Trophoblast cell (in vitro differentiated cells and primary cell): ENCODE results near the gene DDX31.

Experiments
- DNase-seq, 2 donors: peaks; one replicate each; pipeline ENCODE4 v3.0.0-alpha.2; 2016
- H2AFZ ChIP-seq: 2 replicates; pipeline ENCODE4 v1.6.1; 2013; ENCODE audit warnings: low read length, moderate library complexity, mild to moderate bottlenecking; ENCODE audit not compliant: insufficient read depth, poor library complexity
- H2AK5ac ChIP-seq: 2 replicates; pipeline ENCODE4 v1.6.1; 2013; ENCODE audit warnings: mild to moderate bottlenecking, low read length
- H2BK120ac ChIP-seq: 2 replicates; pipeline ENCODE4 v1.6.1; 2013; ENCODE audit warnings: low read length, mild to moderate bottlenecking, moderate library complexity; ENCODE audit not compliant: insufficient read depth, poor library complexity
- H2BK12ac ChIP-seq: 2 replicates; pipeline ENCODE4 v1.6.1; 2013; ENCODE audit warnings: mild to moderate bottlenecking, low read length, moderate library complexity
- H2BK5ac ChIP-seq: 2 replicates; pipeline ENCODE4 v1.6.1; 2013; ENCODE audit warnings: low read length, low read depth, moderate library complexity, mild to moderate bottlenecking; ENCODE audit not compliant: poor library complexity
- H3K14ac ChIP-seq: 2 replicates; pipeline ENCODE4 v1.6.1; 2013; ENCODE audit warnings: mild to moderate bottlenecking, low read length
- H3K18ac ChIP-seq: 2 replicates; pipeline ENCODE4 v1.6.1; 2013; ENCODE audit warnings: mild to moderate bottlenecking, low read length
- H3K23ac ChIP-seq: 2 replicates; pipeline ENCODE4 v1.6.1; 2013; ENCODE audit warnings: low read length
- H3K27ac ChIP-seq: 2 replicates; pipeline ENCODE4 v1.5.1; 2013; ENCODE audit warnings: low read depth, mild to moderate bottlenecking, inconsistent platforms, low read length, moderate library complexity
- H3K27me3 ChIP-seq: 2 replicates; pipeline ENCODE4 v1.6.1; 2013; ENCODE audit warnings: inconsistent platforms, mild to moderate bottlenecking, low read length, moderate library complexity; ENCODE audit not compliant: insufficient read depth
- H3K36me3 ChIP-seq, 2 experiments: 1 replicate in 1 of 2; 2 replicates in 1 of 2; pipeline ENCODE4 v1.6.1; 2013; ENCODE audit warnings: low read length in 2 of 2, mild to moderate bottlenecking in 2 of 2, moderate library complexity in 1 of 2; ENCODE audit not compliant: insufficient read depth in 2 of 2, control insufficient read depth in 1 of 2
- H3K4ac ChIP-seq: 2 replicates; pipeline ENCODE4 v1.6.1; 2013; ENCODE audit warnings: low read depth, mild to moderate bottlenecking, low read length, moderate library complexity
- H3K4me1 ChIP-seq, 2 experiments: 1 replicate in 1 of 2; 2 replicates in 1 of 2; pipeline ENCODE4 v1.6.1; 2013; ENCODE audit warnings: low read length in 2 of 2, mild to moderate bottlenecking in 2 of 2, moderate library complexity in 1 of 2; ENCODE audit not compliant: insufficient read depth in 2 of 2, control insufficient read depth in 1 of 2
- H3K4me2 ChIP-seq: 2 replicates; pipeline ENCODE4 v1.6.1; 2013; ENCODE audit warnings: inconsistent platforms, mild to moderate bottlenecking, low read length, moderate library complexity
- H3K4me3 ChIP-seq: 2 replicates; pipeline ENCODE4 v1.5.1; 2013; ENCODE audit warnings: mild to moderate bottlenecking, low read depth, low read length, inconsistent platforms
- H3K79me1 ChIP-seq: one replicate; pipeline ENCODE4 v1.6.1; 2013; ENCODE audit warnings: low read length
- H3K79me2 ChIP-seq: 2 replicates; pipeline ENCODE4 v1.6.1; 2013; ENCODE audit warnings: low read length, mild to moderate bottlenecking; ENCODE audit not compliant: control insufficient read depth, insufficient read depth, poor library complexity
- H3K9ac ChIP-seq: 2 replicates; pipeline ENCODE4 v1.6.1; 2013; ENCODE audit warnings: mild to moderate bottlenecking, low read length
- H3K9me3 ChIP-seq: 2 replicates; pipeline ENCODE4 v1.6.1; 2013; ENCODE audit warnings: low read depth, mild to moderate bottlenecking, control low read depth, inconsistent platforms, low read length; ENCODE audit not compliant: insufficient read depth
- H4K12ac ChIP-seq: 2 replicates; pipeline ENCODE4 v1.6.1; 2013; ENCODE audit warnings: low read depth, mild to moderate bottlenecking, low read length, moderate library complexity
- H4K8ac ChIP-seq: 2 replicates; pipeline ENCODE4 v1.6.1; 2013; ENCODE audit warnings: low read depth, mild to moderate bottlenecking, low read length, moderate library complexity
- H4K91ac ChIP-seq: one replicate; pipeline ENCODE4 v1.6.1; 2013; ENCODE audit warnings: low read depth, mild to moderate bottlenecking, low read length, moderate library complexity
- WGBS: extraction: QIAGEN DNeasy Blood & Tissue Kit; methylation state at CpG from one replicate; pipeline ENCODE4 v1.1.7; 2013; ENCODE audit warnings: missing lambda C conversion rate; ENCODE audit not compliant: insufficient read length, insufficient coverage; ENCODE audit errors: extremely low coverage; 5-methylcytosine and 5-hydroxymethylcytosine counted together

DDX31 gene

DNA sequence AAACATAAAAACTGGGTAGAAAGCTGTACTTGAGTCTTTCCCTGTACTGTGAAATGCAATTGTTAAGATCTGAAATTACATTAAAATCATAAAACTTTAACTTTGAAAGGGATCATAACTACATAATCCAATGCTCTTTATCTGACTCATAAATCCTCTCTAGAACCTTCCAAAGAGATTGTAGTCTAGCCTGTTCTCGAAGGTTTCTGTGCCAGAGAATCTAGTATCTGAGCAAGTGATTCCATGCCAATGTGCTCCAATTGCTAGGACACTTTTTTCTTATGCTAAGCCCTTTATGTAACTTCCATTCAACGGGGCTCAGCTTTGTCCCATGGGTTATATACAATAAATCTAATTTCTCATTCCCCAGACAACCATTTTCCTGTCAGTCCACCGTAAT lies 21.1 kb downstream of the DDX31 start:
- no peak overlapping the region for H2AK5ac ChIP-seq
- H3K14ac ChIP-seq = no peak overlapping the region
- H2BK120ac ChIP-seq = no peak overlapping the region
- no peak overlapping the region for H2AFZ ChIP-seq
- no CpG with 5 or more reads among the region's 3 CpGs for WGBS
- H2BK12ac ChIP-seq = no peak overlapping the region
- DNase-seq = no peak
- H3K27ac ChIP-seq = no peak overlapping the region
- no peaks in the 10 kb centered on the region for H3K4me1 ChIP-seq
- no peak overlapping the region for H3K18ac ChIP-seq
- no peak overlapping the region for H2BK5ac ChIP-seq
- H4K91ac ChIP-seq = no peak overlapping the region
- no peak overlapping the region for H3K23ac ChIP-seq
- no peak overlapping the region for H3K4ac ChIP-seq
- H3K36me3 ChIP-seq = peaks cover 18 to 41% of the 10 kb centered on the region in 2 experiments
- H3K4me2 ChIP-seq = no peak overlapping the region
- H3K79me2 ChIP-seq = no peaks in the 10 kb centered on the region
- no peaks in the 10 kb centered on the region for H3K9me3 ChIP-seq
- no peaks in the 10 kb centered on the region for H3K79me1 ChIP-seq
- no peak overlapping the region for H4K12ac ChIP-seq
- no peak overlapping the region for H3K9ac ChIP-seq
- H4K8ac ChIP-seq = no peak overlapping the region
- no peak overlapping the region for H3K4me3 ChIP-seq
- H3K27me3 ChIP-seq = no peaks in the 10 kb centered on the region

DNA sequence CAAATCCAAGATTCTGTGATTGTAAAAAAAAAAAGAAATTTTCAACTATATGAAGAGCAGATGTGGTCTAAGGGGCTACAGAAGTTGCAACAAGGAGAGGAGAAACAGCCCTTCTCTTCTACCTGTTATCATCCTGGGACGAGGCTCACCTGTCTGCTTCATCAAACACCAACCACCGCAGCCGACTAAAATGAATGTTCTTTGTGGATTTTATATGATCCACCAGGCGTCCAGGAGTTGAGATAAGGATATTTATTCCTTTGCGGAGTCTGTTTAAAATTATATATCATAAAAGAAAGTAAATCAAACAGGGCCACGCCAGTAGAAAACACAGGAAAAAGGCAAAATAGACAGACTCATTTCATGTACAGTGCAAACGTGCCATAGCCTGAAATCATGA lies 21.5 kb downstream of the DDX31 start:
- H3K79me1 ChIP-seq = no peaks in the 10 kb centered on the region
- no peak overlapping the region for H4K12ac ChIP-seq
- no peak overlapping the region for H3K9ac ChIP-seq
- H4K8ac ChIP-seq = no peak overlapping the region
- H3K27me3 ChIP-seq = no peaks in the 10 kb centered on the region
- DNase-seq = no peak
- no peaks in the 10 kb centered on the region for H3K79me2 ChIP-seq
- H3K4me2 ChIP-seq = no peak overlapping the region
- peaks cover 18 to 44% of the 10 kb centered on the region in 2 experiments for H3K36me3 ChIP-seq
- no peak overlapping the region for H2AFZ ChIP-seq
- no peak overlapping the region for H2BK12ac ChIP-seq
- H3K18ac ChIP-seq = no peak overlapping the region
- H3K9me3 ChIP-seq = no peaks in the 10 kb centered on the region
- no peaks in the 10 kb centered on the region for H3K4me1 ChIP-seq
- H3K23ac ChIP-seq = no peak overlapping the region
- no peak overlapping the region for H3K4me3 ChIP-seq
- no peak overlapping the region for H2BK120ac ChIP-seq
- H2AK5ac ChIP-seq = no peak overlapping the region
- no peak overlapping the region for H3K27ac ChIP-seq
- H2BK5ac ChIP-seq = no peak overlapping the region
- no CpG with 5 or more reads among the region's 7 CpGs for WGBS
- no peak overlapping the region for H3K14ac ChIP-seq
- no peak overlapping the region for H4K91ac ChIP-seq
- no peak overlapping the region for H3K4ac ChIP-seq

DNA sequence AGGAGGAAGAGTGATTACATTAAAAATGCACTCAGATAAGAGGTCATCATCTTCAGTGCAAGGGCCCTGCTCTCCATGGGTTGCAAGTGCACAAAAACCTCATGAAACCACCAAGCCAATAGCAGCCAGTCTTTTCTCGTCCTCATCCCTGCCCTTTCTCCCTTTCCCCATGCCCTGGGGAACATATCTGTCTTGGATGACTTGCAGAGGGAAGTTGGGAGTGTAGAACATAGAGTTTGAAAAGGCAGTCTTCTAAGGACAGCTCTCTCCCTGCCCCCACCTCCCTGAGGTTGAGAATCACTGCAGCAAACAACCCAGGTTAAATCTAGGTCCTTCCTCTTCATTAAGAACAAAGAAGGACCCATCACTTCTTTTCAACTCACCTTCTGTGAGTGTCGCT lies 22.0 kb downstream of the DDX31 start:
- Histone ChIP-seq H3K9ac (no peak overlapping the region), H3K4me1 (no peaks in the 10 kb centered on the region), H3K79me2 (no peaks in the 10 kb centered on the region), H4K12ac (no peak overlapping the region), H2BK120ac (no peak overlapping the region), H3K18ac (no peak overlapping the region), H4K8ac (no peak overlapping the region), H3K14ac (no peak overlapping the region), H3K36me3 (peaks cover 18 to 47% of the 10 kb centered on the region in 2 experiments), H4K91ac (no peak overlapping the region), H2BK12ac (no peak overlapping the region), H3K9me3 (no peaks in the 10 kb centered on the region), H3K27me3 (no peaks in the 10 kb centered on the region), H3K79me1 (no peaks in the 10 kb centered on the region), H2BK5ac (no peak overlapping the region), H3K27ac (no peak overlapping the region), H3K4me2 (no peak overlapping the region), H3K4me3 (no peak overlapping the region), H2AK5ac (no peak overlapping the region), H2AFZ (no peak overlapping the region), H3K4ac (no peak overlapping the region), H3K23ac (no peak overlapping the region)
- no CpG with 5 or more reads among the region's 2 CpGs for WGBS
- DNase-seq = no peak

DNA sequence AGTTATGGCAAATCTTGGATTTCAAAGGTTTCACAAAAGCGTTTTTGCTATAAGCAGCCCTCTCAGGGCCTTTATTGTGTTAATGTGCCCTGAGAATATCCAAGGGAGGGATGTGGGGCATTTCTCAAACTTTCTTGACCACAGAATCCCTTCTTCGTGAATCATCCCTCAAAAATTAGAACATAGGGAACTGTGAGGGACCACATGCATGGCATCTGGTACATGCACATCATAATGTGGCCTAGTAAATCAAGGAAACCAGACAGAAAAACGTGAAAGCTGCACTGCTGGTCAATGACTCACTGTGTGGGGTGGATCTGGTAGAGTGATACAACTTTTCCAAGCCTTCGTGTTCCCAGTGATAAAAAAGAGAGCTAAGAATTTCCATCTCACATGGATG lies 22.4 kb downstream of the DDX31 start:
- Histone ChIP-seq H3K4me2 (no peak overlapping the region), H3K27ac (no peak overlapping the region), H3K4me1 (no peaks in the 10 kb centered on the region), H3K9ac (no peak overlapping the region), H4K12ac (no peak overlapping the region), H4K91ac (no peak overlapping the region), H2AK5ac (no peak overlapping the region), H2BK120ac (no peak overlapping the region), H2BK12ac (no peak overlapping the region), H2BK5ac (no peak overlapping the region), H3K18ac (no peak overlapping the region), H3K4ac (no peak overlapping the region), H3K79me2 (no peaks in the 10 kb centered on the region), H3K79me1 (no peaks in the 10 kb centered on the region), H4K8ac (no peak overlapping the region), H3K27me3 (no peaks in the 10 kb centered on the region), H3K23ac (no peak overlapping the region), H3K36me3 (peaks cover 18 to 45% of the 10 kb centered on the region in 2 experiments), H2AFZ (no peak overlapping the region), H3K4me3 (no peak overlapping the region), H3K14ac (no peak overlapping the region), H3K9me3 (no peaks in the 10 kb centered on the region)
- peak; percentile 36 to 44 for DNase-seq
- WGBS = no CpG with 5 or more reads among the region's 4 CpGs
